Adrenal gland (tissue), 5 donors: ENCODE results near the gene PMPCB.
"Not testable (repeated sequence)": the region's sequence is repeated elsewhere in the genome, so short reads cannot be mapped to it uniquely, and the experiment has no call there.

ENCODE experiments used
- POLR2A ChIP-seq, 2 donors: fragments of 450-650 bp; IDR thresholded peaks; one replicate each; pipeline ENCODE4 v1.6.1; 2017; ENCODE audit warnings: antibody characterized with exemption in 2 of 2, mild to moderate bottlenecking in 2 of 2, moderate library complexity in 1 of 2
- TF ChIP-seq, protein P1 (sequence below), 6 experiments: fragments of 450-650 bp in 4 of 6; fragments of 200-600 bp in 2 of 6; sonication (generic) in 1 of 6; IDR thresholded peaks; 1 replicate in 5 of 6; 2 replicates in 1 of 6; pipeline versions ENCODE4 v1.5.1 to v1.8.0; 2016 to 2021; ENCODE audit warnings: antibody characterized with exemption in 6 of 6, mild to moderate bottlenecking in 2 of 6, moderate library complexity in 1 of 6
- donor health status: DM: no; HTN: no; CAD: no.

DNA sequence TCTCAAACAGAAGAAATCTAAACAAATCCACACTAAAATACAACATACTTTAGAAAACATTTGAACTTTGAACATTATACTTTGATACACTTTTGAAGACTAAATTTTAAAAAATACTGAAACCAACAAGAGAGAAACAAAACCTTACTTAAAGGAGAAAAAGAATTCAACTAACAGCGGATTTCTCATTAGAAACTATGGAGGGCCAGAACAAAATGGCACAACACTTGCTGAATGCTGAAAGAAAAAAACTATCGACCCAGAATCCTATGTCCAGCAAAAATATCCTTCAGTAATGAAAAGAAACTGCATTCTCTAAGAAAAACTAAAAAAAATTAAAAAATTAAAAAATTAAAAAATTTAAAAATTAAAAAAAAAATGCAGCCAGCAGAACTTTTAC is 33.2 kb upstream of the PMPCB start:
- TF ChIP-seq, protein P1, sequence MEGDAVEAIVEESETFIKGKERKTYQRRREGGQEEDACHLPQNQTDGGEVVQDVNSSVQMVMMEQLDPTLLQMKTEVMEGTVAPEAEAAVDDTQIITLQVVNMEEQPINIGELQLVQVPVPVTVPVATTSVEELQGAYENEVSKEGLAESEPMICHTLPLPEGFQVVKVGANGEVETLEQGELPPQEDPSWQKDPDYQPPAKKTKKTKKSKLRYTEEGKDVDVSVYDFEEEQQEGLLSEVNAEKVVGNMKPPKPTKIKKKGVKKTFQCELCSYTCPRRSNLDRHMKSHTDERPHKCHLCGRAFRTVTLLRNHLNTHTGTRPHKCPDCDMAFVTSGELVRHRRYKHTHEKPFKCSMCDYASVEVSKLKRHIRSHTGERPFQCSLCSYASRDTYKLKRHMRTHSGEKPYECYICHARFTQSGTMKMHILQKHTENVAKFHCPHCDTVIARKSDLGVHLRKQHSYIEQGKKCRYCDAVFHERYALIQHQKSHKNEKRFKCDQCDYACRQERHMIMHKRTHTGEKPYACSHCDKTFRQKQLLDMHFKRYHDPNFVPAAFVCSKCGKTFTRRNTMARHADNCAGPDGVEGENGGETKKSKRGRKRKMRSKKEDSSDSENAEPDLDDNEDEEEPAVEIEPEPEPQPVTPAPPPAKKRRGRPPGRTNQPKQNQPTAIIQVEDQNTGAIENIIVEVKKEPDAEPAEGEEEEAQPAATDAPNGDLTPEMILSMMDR (IDR thresholded peaks at IDR 0.05): not testable (repeated sequence)
- not testable (repeated sequence) for TF ChIP-seq POLR2A (IDR thresholded peaks at IDR 0.05)
